Measurements from ENCODE around the gene SCYL1.

SCYL1 gene

GRCh38 chr11:65537620-65538231 lies 12.8 kb downstream of the SCYL1 start:
- no peak for DNase-seq

- no peak for DNase-seq
Measured at GRCh38 chr11:65538232-65538914, 13.5 kb downstream of the SCYL1 start.

GRCh38 chr11:65538915-65539743 lies 14.2 kb downstream of the SCYL1 start:
- DNase-seq = no peak

- DNase-seq = no peak
Measured at GRCh38 chr11:65539744-65540289, 14.9 kb downstream of the SCYL1 start.

GRCh38 chr11:65540290-65541092 lies 15.6 kb downstream of the SCYL1 start:
- peak; percentile 59 for DNase-seq

- DNase-seq = no peak
Measured at GRCh38 chr11:65541093-65541982, 16.5 kb downstream of the SCYL1 start.

- DNase-seq = no peak
Measured at GRCh38 chr11:65542738-65543390, 18.0 kb downstream of the SCYL1 start.

- DNase-seq = no peak
Measured at GRCh38 chr11:65545853-65546216, 21.0 kb downstream of the SCYL1 start.

GRCh38 chr11:65546217-65546958 lies 21.5 kb downstream of the SCYL1 start:
- DNase-seq = peak; percentile 82

GRCh38 chr11:65547446-65548125 lies 22.7 kb downstream of the SCYL1 start:
- DNase-seq = no peak

GRCh38 chr11:65548395-65548794 lies 23.5 kb downstream of the SCYL1 start:
- no peak for DNase-seq

GRCh38 chr11:65549096-65549495 lies 24.2 kb downstream of the SCYL1 start:
- no peak for DNase-seq

GRCh38 chr11:65551572-65552387 lies 26.9 kb downstream of the SCYL1 start:
- no peak for DNase-seq

GRCh38 chr11:65552388-65552951 lies 27.6 kb downstream of the SCYL1 start:
- DNase-seq = no peak

- no peak for DNase-seq
Measured at GRCh38 chr11:65553301-65554001, 28.6 kb downstream of the SCYL1 start.

- no peak for DNase-seq
Measured at GRCh38 chr11:65554057-65554818, 29.4 kb downstream of the SCYL1 start.

- DNase-seq = no peak
Measured at GRCh38 chr11:65554842-65555430, 30.1 kb downstream of the SCYL1 start.
